Ovary (tissue), 3 donors: ENCODE measurements around the gene PGAM1.

Experiments
- CTCF ChIP-seq, 3 donors: fragments of 450-650 bp in 2 of 3; fragments of 200-600 bp in 1 of 3; IDR thresholded peaks; one replicate each; pipeline versions ENCODE4 v1.5.1 to v1.8.0; 2016 to 2022; ENCODE audit warnings: antibody characterized with exemption in 3 of 3, mild to moderate bottlenecking in 1 of 3
- POLR2A ChIP-seq: fragments of 450-650 bp; IDR thresholded peaks from one replicate; pipeline ENCODE4 v1.6.1; 2017; ENCODE audit warnings: antibody characterized with exemption, mild to moderate bottlenecking, moderate library complexity
- donor health status: DM: no; HTN: no; CAD: no.

- TF ChIP-seq POLR2A (no peak), CTCF (IDR thresholded peaks at IDR 0.05) (no peak)
Observed at GRCh38 chr10:97411406-97411805, 14.6 kb upstream of the PGAM1 start.
